ENCODE measurements around the gene STAC. TPM values are rescaled to one million over a fixed set of nuclear protein-coding genes. Genes with fewer than 3 reads are reported as not detected.
"Not testable (repeated sequence)": the region's sequence is repeated elsewhere in the genome, so short reads cannot be mapped to it uniquely, and the experiment has no call there.

STAC gene
- polyA plus RNA-seq, 2 donors, result 0.20 to 0.49 TPM

- H3K27me3 ChIP-seq (ENCODE audit: control insufficient read depth in 1 of 2, insufficient read depth in 2 of 2, low read length in 2 of 2), result no peaks in the 10 kb centered on the region
- no peak overlapping the region for H3K27ac ChIP-seq (ENCODE audit: low read depth in 2 of 2, low read length in 1 of 2)
- H3K9me3 ChIP-seq (ENCODE audit: control insufficient read depth in 2 of 2, insufficient read depth in 1 of 2, low read depth in 1 of 2, low read length in 1 of 2), result no peaks in the 10 kb centered on the region
- WGBS, 2 donors, result 52 to 54% methylated on average over 2 of the region's 2 CpGs
- H3K4me1 ChIP-seq (ENCODE audit: control insufficient read depth in 2 of 2, insufficient read depth in 2 of 2, low read length in 1 of 2), result no peaks in the 10 kb centered on the region
- H3K4me3 ChIP-seq (ENCODE audit: low read depth in 1 of 2, low read length in 2 of 2), result no peak overlapping the region
- H3K36me3 ChIP-seq (ENCODE audit: control insufficient read depth in 2 of 2, insufficient read depth in 2 of 2, low read length in 1 of 2), result no peaks in the 10 kb centered on the region
Observed at GRCh38 chr3:36496684-36497633, 116.7 kb downstream of the STAC start.

DNA sequence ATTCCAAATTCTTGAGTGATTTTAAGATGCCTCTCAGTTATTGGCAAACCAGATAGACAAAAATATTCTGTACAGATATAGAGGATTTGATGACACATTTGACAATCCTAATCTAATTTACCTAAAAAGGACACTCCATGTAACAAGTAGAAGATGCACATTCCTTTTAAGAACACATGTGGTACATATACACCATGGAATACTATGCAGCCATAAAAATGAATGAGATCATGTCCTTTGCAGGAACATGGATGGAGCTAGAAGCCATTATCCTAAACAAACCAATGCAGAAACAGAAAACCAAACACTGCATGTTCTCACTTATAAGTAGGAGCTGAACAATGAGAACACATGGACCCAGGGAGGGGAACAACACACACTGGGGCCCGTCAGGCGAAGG lies 119.7 kb downstream of the STAC start:
- H3K27me3 ChIP-seq (ENCODE audit: control insufficient read depth in 1 of 2, insufficient read depth in 2 of 2, low read length in 2 of 2); H3K4me3 ChIP-seq (ENCODE audit: low read depth in 1 of 2, low read length in 2 of 2); H3K9me3 ChIP-seq (ENCODE audit: control insufficient read depth in 2 of 2, insufficient read depth in 1 of 2, low read depth in 1 of 2, low read length in 1 of 2); H3K4me1 ChIP-seq (ENCODE audit: control insufficient read depth in 2 of 2, insufficient read depth in 2 of 2, low read length in 1 of 2); H3K36me3 ChIP-seq (ENCODE audit: control insufficient read depth in 2 of 2, insufficient read depth in 2 of 2, low read length in 1 of 2); H3K27ac ChIP-seq (ENCODE audit: low read depth in 2 of 2, low read length in 1 of 2): not testable (repeated sequence)
- 90 to 96% methylated on average over 2 of the region's 2 CpGs for WGBS, 2 donors

GRCh38 chr3:36501616-36502015 lies 121.3 kb downstream of the STAC start:
- no peaks in the 10 kb centered on the region for H3K4me1 ChIP-seq (ENCODE audit: control insufficient read depth in 2 of 2, insufficient read depth in 2 of 2, low read length in 1 of 2)
- no peak overlapping the region for H3K4me3 ChIP-seq (ENCODE audit: low read depth in 1 of 2, low read length in 2 of 2)
- 80 to 87% methylated on average over 1 of the region's 1 CpG for WGBS, 2 donors
- no peaks in the 10 kb centered on the region for H3K36me3 ChIP-seq (ENCODE audit: control insufficient read depth in 2 of 2, insufficient read depth in 2 of 2, low read length in 1 of 2)
- H3K27ac ChIP-seq (ENCODE audit: low read depth in 2 of 2, low read length in 1 of 2), result no peak overlapping the region
- H3K9me3 ChIP-seq (ENCODE audit: control insufficient read depth in 2 of 2, insufficient read depth in 1 of 2, low read depth in 1 of 2, low read length in 1 of 2), result no peaks in the 10 kb centered on the region
- H3K27me3 ChIP-seq (ENCODE audit: control insufficient read depth in 1 of 2, insufficient read depth in 2 of 2, low read length in 2 of 2), result no peaks in the 10 kb centered on the region

DNA sequence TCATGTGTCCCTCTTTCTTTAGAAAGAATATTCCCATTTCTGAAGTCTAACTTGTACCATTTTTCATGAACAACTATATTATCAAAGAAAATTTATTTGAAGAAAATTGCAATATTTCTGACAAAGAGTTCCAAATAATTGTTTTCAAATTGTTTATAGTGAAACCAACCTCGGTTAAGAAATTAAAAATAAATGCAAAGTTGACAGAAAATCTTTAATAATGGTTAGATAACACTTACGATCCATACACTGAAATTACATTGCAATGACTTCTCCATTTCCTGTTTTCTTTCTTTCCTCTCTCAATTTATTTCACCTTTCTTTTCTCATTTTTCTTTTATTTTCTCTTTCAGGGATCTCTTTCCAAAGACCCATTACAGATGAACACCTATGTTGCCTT lies 125.1 kb downstream of the STAC start:
- H3K4me1 ChIP-seq (ENCODE audit: control insufficient read depth in 2 of 2, insufficient read depth in 2 of 2, low read length in 1 of 2), result no peaks in the 10 kb centered on the region
- H3K27ac ChIP-seq (ENCODE audit: low read depth in 2 of 2, low read length in 1 of 2), result no peak overlapping the region
- H3K27me3 ChIP-seq (ENCODE audit: control insufficient read depth in 1 of 2, insufficient read depth in 2 of 2, low read length in 2 of 2), result no peaks in the 10 kb centered on the region
- WGBS, 2 donors, result 76 to 88% methylated on average over 2 of the region's 2 CpGs
- no peaks in the 10 kb centered on the region for H3K9me3 ChIP-seq (ENCODE audit: control insufficient read depth in 2 of 2, insufficient read depth in 1 of 2, low read depth in 1 of 2, low read length in 1 of 2)
- no peak overlapping the region for H3K4me3 ChIP-seq (ENCODE audit: low read depth in 1 of 2, low read length in 2 of 2)
- H3K36me3 ChIP-seq (ENCODE audit: control insufficient read depth in 2 of 2, insufficient read depth in 2 of 2, low read length in 1 of 2), result no peaks in the 10 kb centered on the region

DNA sequence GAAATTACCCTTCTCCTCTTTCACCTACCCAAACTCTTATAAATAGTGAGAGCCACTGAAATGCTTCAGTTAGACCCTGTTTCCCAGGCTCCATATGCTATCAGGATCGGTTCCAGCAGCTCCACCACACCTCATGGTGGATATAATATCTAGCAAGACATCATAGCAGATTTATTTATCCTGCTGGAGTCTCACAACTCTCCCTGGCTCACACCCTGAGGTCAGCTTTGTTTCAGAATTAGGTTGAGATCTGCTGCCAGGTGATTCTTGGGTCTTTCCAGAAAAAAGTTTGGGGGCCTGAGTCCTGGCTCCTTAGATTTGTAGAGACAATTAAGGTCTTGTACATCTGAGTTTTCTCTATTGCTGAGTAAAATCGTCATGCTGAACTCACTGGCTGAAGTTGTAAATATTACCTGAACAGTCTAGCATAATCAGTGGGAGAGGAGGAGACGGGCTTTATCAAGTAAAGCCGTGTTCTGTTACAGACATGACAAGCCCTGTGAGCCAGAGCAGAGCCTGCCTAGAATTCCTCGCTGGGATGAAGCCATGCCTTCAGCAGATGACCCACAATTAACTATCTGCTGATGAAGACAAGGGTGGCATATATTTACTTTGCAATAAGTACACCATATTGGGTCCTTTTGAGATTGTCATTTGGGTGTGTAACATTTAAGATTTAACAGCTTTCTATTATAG lies 131.6 kb downstream of the STAC start:
- no peak overlapping the region for H3K4me3 ChIP-seq (ENCODE audit: low read depth in 1 of 2, low read length in 2 of 2)
- H3K9me3 ChIP-seq (ENCODE audit: control insufficient read depth in 2 of 2, insufficient read depth in 1 of 2, low read depth in 1 of 2, low read length in 1 of 2), result no peaks in the 10 kb centered on the region
- no peaks in the 10 kb centered on the region for H3K4me1 ChIP-seq (ENCODE audit: control insufficient read depth in 2 of 2, insufficient read depth in 2 of 2, low read length in 1 of 2)
- 59 to 69% methylated on average over 5 of the region's 5 CpGs for WGBS, 2 donors
- no peak overlapping the region for H3K27ac ChIP-seq (ENCODE audit: low read depth in 2 of 2, low read length in 1 of 2)
- no peaks in the 10 kb centered on the region for H3K27me3 ChIP-seq (ENCODE audit: control insufficient read depth in 1 of 2, insufficient read depth in 2 of 2, low read length in 2 of 2)
- no peaks in the 10 kb centered on the region for H3K36me3 ChIP-seq (ENCODE audit: control insufficient read depth in 2 of 2, insufficient read depth in 2 of 2, low read length in 1 of 2)

DNA sequence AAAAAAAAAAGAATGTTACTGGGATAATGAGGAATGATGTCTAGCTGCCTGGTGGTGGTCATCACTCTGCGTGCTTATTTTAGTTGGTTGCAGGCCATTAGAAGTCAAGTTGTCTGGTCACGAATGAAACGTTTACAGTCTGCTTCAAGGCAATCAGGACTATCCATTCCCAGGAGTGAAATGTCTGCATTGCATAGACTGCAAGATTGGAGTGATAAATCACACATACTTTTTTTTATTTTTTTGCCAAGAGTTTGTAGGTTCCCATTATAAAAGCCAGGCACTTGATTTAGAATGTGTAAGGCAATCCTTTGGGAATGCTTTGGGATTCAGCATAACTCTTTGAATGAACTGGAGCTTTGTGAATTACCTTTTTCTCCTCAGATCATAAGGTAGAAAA lies 132.3 kb downstream of the STAC start:
- Histone ChIP-seq H3K36me3 (ENCODE audit: control insufficient read depth in 2 of 2, insufficient read depth in 2 of 2, low read length in 1 of 2) (no peaks in the 10 kb centered on the region), H3K27me3 (ENCODE audit: control insufficient read depth in 1 of 2, insufficient read depth in 2 of 2, low read length in 2 of 2) (no peaks in the 10 kb centered on the region), H3K4me3 (ENCODE audit: low read depth in 1 of 2, low read length in 2 of 2) (no peak overlapping the region), H3K9me3 (ENCODE audit: control insufficient read depth in 2 of 2, insufficient read depth in 1 of 2, low read depth in 1 of 2, low read length in 1 of 2) (no peaks in the 10 kb centered on the region), H3K27ac (ENCODE audit: low read depth in 2 of 2, low read length in 1 of 2) (no peak overlapping the region), H3K4me1 (ENCODE audit: control insufficient read depth in 2 of 2, insufficient read depth in 2 of 2, low read length in 1 of 2) (no peaks in the 10 kb centered on the region)
- 60 to 70% methylated on average over 3 of the region's 3 CpGs for WGBS, 2 donors

GRCh38 chr3:36514171-36514570 lies 133.9 kb downstream of the STAC start:
- Histone ChIP-seq H3K27ac (ENCODE audit: low read depth in 2 of 2, low read length in 1 of 2) (no peak overlapping the region), H3K4me3 (ENCODE audit: low read depth in 1 of 2, low read length in 2 of 2) (no peak overlapping the region), H3K9me3 (ENCODE audit: control insufficient read depth in 2 of 2, insufficient read depth in 1 of 2, low read depth in 1 of 2, low read length in 1 of 2) (no peaks in the 10 kb centered on the region), H3K4me1 (ENCODE audit: control insufficient read depth in 2 of 2, insufficient read depth in 2 of 2, low read length in 1 of 2) (no peaks in the 10 kb centered on the region), H3K36me3 (ENCODE audit: control insufficient read depth in 2 of 2, insufficient read depth in 2 of 2, low read length in 1 of 2) (no peaks in the 10 kb centered on the region), H3K27me3 (ENCODE audit: control insufficient read depth in 1 of 2, insufficient read depth in 2 of 2, low read length in 2 of 2) (no peaks in the 10 kb centered on the region)
- 89 to 100% methylated on average over 1 of the region's 1 CpG for WGBS, 2 donors

DNA sequence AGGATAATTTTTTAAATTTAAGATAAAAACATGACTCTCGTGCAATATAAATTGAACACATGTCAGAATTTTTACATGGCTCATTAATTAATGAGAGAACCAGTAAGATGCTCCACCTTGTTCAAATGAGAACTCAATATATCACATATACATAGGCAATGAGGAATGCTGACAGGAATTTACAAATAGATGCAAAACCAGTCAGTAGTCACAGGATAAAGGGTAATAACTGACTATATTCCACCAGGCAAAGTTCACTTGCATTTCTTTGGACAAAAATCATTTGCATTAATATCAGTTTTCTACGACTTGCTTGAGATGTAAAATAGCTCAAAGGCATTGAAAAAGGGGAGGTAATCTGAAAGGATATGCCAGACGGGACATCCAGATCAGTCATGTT lies 139.4 kb downstream of the STAC start:
- 82 to 83% methylated on average over 3 of the region's 3 CpGs for WGBS, 2 donors
- Histone ChIP-seq H3K9me3 (ENCODE audit: control insufficient read depth in 2 of 2, insufficient read depth in 1 of 2, low read depth in 1 of 2, low read length in 1 of 2) (no peaks in the 10 kb centered on the region), H3K4me3 (ENCODE audit: low read depth in 1 of 2, low read length in 2 of 2) (no peak overlapping the region), H3K27ac (ENCODE audit: low read depth in 2 of 2, low read length in 1 of 2) (no peak overlapping the region), H3K36me3 (ENCODE audit: control insufficient read depth in 2 of 2, insufficient read depth in 2 of 2, low read length in 1 of 2) (no peaks in the 10 kb centered on the region), H3K27me3 (ENCODE audit: control insufficient read depth in 1 of 2, insufficient read depth in 2 of 2, low read length in 2 of 2) (no peaks in the 10 kb centered on the region), H3K4me1 (ENCODE audit: control insufficient read depth in 2 of 2, insufficient read depth in 2 of 2, low read length in 1 of 2) (no peaks in the 10 kb centered on the region)

DNA sequence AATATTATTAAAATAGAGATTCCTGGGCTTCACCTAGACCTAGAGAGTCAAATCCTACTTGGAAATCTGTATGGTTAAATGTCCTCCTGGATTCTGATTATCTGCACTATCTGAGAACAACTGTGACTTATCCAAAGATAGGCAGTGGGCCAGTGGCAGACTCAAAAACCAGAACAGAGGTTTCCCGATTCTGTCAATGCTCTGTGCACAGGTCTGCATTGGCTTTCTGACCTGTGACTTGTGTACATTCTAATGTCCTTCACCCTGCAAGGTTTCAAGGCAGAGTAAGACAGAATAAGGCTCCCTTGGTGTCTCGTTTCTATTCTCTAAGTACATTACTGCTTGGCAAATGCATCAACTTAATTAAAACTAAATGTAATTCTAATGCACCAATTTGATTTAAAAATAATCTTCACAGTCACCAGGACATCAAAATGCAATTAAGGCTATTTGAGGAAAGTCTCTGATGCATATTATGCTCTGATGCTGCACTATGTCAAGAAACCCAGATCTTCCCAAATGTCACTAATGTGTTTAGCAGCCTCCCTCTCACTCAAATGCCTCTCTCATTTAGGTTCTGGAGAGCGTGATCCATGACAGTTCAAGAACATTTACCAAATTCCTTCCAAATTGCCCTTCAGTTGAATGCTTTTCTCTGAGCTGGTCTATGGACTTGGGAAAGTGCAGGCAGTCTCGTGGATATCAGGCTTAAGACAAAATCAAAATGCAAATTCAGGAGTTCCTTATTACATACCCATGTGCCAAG lies 140.1 kb downstream of the STAC start:
- H3K4me1 ChIP-seq (ENCODE audit: control insufficient read depth in 2 of 2, insufficient read depth in 2 of 2, low read length in 1 of 2), result no peaks in the 10 kb centered on the region
- no peak overlapping the region for H3K27ac ChIP-seq (ENCODE audit: low read depth in 2 of 2, low read length in 1 of 2)
- H3K27me3 ChIP-seq (ENCODE audit: control insufficient read depth in 1 of 2, insufficient read depth in 2 of 2, low read length in 2 of 2), result no peaks in the 10 kb centered on the region
- WGBS, 2 donors, result 68 to 76% methylated on average over 4 of the region's 4 CpGs
- no peaks in the 10 kb centered on the region for H3K36me3 ChIP-seq (ENCODE audit: control insufficient read depth in 2 of 2, insufficient read depth in 2 of 2, low read length in 1 of 2)
- no peak overlapping the region for H3K4me3 ChIP-seq (ENCODE audit: low read depth in 1 of 2, low read length in 2 of 2)
- no peaks in the 10 kb centered on the region for H3K9me3 ChIP-seq (ENCODE audit: control insufficient read depth in 2 of 2, insufficient read depth in 1 of 2, low read depth in 1 of 2, low read length in 1 of 2)

Data from esophagus (tissue), 2 donors.